ENCODE measurements around the gene FOXP2. TPM values are rescaled to one million over a fixed set of nuclear protein-coding genes. Genes with fewer than 3 reads are reported as not detected.
A peak's percentile ranks its signal among the peaks of the same experiment; 100 is the strongest.

The FOXP2 gene
- total and polyA plus RNA-seq, 4 experiments from 2014 or later = not detected

DNA sequence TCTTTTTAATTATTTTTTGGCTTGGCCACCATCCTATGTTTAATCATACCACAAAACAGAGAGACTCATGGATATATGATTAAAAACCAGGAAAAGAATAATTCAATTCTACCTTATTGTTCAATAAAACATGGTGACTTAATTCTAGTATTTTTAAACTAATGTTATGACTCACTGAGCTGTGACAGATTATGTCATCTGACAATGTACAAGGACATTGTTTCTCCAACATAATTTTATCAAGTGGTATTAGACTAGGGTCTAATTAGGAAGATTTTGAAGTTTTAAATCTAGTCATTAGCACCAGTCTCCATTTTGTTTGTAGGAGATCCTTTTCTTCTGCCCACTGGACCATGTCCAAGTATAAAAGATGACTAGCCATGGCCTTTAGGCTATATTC, 307.9 kb downstream of the FOXP2 start:
- no peak for DNase-seq
- H3K9me3 ChIP-seq (ENCODE audit: control insufficient read depth in 1 of 2, low read length in 2 of 2) = no peaks in the 10 kb centered on the region
- no peak overlapping the region for H3K4me3 Mint-ChIP-seq
- no peak overlapping the region for H3K27ac Mint-ChIP-seq
- H3K4me1 ChIP-seq (ENCODE audit: insufficient read depth, low read length) = no peaks in the 10 kb centered on the region
- H3K9me3 Mint-ChIP-seq = peaks cover 0 to 2% (median 0%) of the 10 kb centered on the region in 8 donors
- H3K27ac ChIP-seq (ENCODE audit: low read depth, low read length) = no peak overlapping the region
- H3K36me3 Mint-ChIP-seq = no peaks in the 10 kb centered on the region
- H3K4me3 ChIP-seq (ENCODE audit: low read length in 2 of 2) = no peak overlapping the region
- H3K27me3 ChIP-seq (ENCODE audit: insufficient read depth, low read length) = no peaks in the 10 kb centered on the region
- no peaks in the 10 kb centered on the region for H3K36me3 ChIP-seq (ENCODE audit: insufficient read depth, low read length)
- POLR2A ChIA-PET (ENCODE audit: partially characterized antibody) = no interaction called here
- H3K27me3 Mint-ChIP-seq = no peaks in the 10 kb centered on the region
- CTCF ChIA-PET (ENCODE audit: partially characterized antibody) = no interaction called here
- no peaks in the 10 kb centered on the region for H3K4me1 Mint-ChIP-seq
- intact Hi-C loops (cut with micrococcal nuclease) = no loop called here

DNA sequence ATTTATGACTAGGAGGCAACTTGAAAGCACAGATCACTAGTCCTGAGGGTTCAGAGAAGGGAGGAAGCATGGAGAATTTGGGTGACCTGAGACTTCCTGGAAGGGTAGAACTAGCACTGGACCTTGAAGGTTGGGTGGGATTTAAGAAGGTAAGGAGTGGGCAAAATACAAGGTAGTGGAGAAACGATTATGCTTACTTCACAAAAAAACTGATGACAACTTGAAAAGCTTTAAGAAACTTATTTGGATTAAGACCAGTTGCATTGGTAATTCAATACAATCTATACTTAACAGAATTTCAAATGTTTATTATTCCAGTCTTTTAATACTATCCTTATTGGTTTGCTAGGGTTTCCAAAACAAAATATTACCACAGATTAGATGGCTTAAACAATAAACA, 308.7 kb downstream of the FOXP2 start:
- no peaks in the 10 kb centered on the region for H3K27me3 ChIP-seq (ENCODE audit: insufficient read depth, low read length)
- no peaks in the 10 kb centered on the region for H3K36me3 ChIP-seq (ENCODE audit: insufficient read depth, low read length)
- H3K4me1 ChIP-seq (ENCODE audit: insufficient read depth, low read length) = no peaks in the 10 kb centered on the region
- intact Hi-C loops (cut with micrococcal nuclease) = no loop called here
- H3K4me3 Mint-ChIP-seq = no peak overlapping the region
- CTCF ChIA-PET (ENCODE audit: partially characterized antibody) = no interaction called here
- H3K27ac Mint-ChIP-seq = no peak overlapping the region
- H3K27ac ChIP-seq (ENCODE audit: low read depth, low read length) = no peak overlapping the region
- H3K36me3 Mint-ChIP-seq = no peaks in the 10 kb centered on the region
- H3K4me3 ChIP-seq (ENCODE audit: low read length in 2 of 2) = no peak overlapping the region
- no peaks in the 10 kb centered on the region for H3K27me3 Mint-ChIP-seq
- H3K9me3 ChIP-seq (ENCODE audit: control insufficient read depth in 1 of 2, low read length in 2 of 2) = no peaks in the 10 kb centered on the region
- no peak for DNase-seq
- peaks cover 0 to 3% (median 0%) of the 10 kb centered on the region in 8 donors for H3K9me3 Mint-ChIP-seq
- POLR2A ChIA-PET (ENCODE audit: partially characterized antibody) = no interaction called here
- H3K4me1 Mint-ChIP-seq = no peaks in the 10 kb centered on the region

DNA sequence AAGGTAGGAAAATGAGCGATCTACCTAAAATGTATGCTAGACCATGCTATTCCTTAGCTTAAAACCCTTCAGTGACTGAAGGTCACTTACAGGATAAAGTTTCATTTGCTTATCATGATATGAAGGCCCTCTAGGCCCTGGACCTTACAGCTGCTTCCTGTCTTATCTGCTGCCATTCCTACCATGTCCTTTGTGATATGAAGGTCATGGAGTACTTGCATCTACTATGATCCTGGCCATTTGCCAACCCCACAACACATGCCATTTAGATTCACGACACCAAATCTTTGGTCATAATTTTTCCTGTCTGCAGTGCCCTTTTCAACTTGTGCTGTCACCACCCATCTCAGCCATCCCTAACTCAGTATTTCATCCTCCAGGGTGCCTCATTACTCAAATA, 325.5 kb downstream of the FOXP2 start:
- ChIA-PET POLR2A (ENCODE audit: partially characterized antibody) (no interaction called here), CTCF (ENCODE audit: partially characterized antibody) (no interaction called here)
- no peaks in the 10 kb centered on the region for H3K4me1 ChIP-seq (ENCODE audit: insufficient read depth, low read length)
- H3K4me3 ChIP-seq (ENCODE audit: low read length in 2 of 2) = no peak overlapping the region
- H3K36me3 ChIP-seq (ENCODE audit: insufficient read depth, low read length) = no peaks in the 10 kb centered on the region
- Mint-ChIP-seq H3K4me1 (no peaks in the 10 kb centered on the region), H3K27ac (no peak overlapping the region), H3K27me3 (peaks cover 0 to 1% of the 10 kb centered on the region in 2 donors), H3K9me3 (no peaks in the 10 kb centered on the region), H3K36me3 (no peaks in the 10 kb centered on the region), H3K4me3 (no peak overlapping the region)
- no peak overlapping the region for H3K27ac ChIP-seq (ENCODE audit: low read depth, low read length)
- no peaks in the 10 kb centered on the region for H3K27me3 ChIP-seq (ENCODE audit: insufficient read depth, low read length)
- intact Hi-C loops (cut with micrococcal nuclease) = no loop called here
- H3K9me3 ChIP-seq (ENCODE audit: control insufficient read depth in 1 of 2, low read length in 2 of 2) = no peaks in the 10 kb centered on the region
- DNase-seq = no peak

GRCh38 chr7:114740941-114741340, 326.3 kb downstream of the FOXP2 start:
- no peaks in the 10 kb centered on the region for H3K9me3 Mint-ChIP-seq
- no peaks in the 10 kb centered on the region for H3K36me3 Mint-ChIP-seq
- Histone ChIP-seq H3K4me3 (ENCODE audit: low read length in 2 of 2) (no peak overlapping the region), H3K4me1 (ENCODE audit: insufficient read depth, low read length) (no peaks in the 10 kb centered on the region), H3K27me3 (ENCODE audit: insufficient read depth, low read length) (no peaks in the 10 kb centered on the region), H3K36me3 (ENCODE audit: insufficient read depth, low read length) (no peaks in the 10 kb centered on the region), H3K9me3 (ENCODE audit: control insufficient read depth in 1 of 2, low read length in 2 of 2) (no peaks in the 10 kb centered on the region), H3K27ac (ENCODE audit: low read depth, low read length) (no peak overlapping the region)
- intact Hi-C loops (cut with micrococcal nuclease) = no loop called here
- H3K27ac Mint-ChIP-seq = peak overlapping the region in 1 of 7 donors; percentile 20
- DNase-seq = no peak
- H3K27me3 Mint-ChIP-seq = peaks cover 0 to 1% of the 10 kb centered on the region in 2 donors
- no peaks in the 10 kb centered on the region for H3K4me1 Mint-ChIP-seq
- ChIA-PET POLR2A (ENCODE audit: partially characterized antibody) (no interaction called here), CTCF (ENCODE audit: partially characterized antibody) (no interaction called here)
- no peak overlapping the region for H3K4me3 Mint-ChIP-seq

DNA sequence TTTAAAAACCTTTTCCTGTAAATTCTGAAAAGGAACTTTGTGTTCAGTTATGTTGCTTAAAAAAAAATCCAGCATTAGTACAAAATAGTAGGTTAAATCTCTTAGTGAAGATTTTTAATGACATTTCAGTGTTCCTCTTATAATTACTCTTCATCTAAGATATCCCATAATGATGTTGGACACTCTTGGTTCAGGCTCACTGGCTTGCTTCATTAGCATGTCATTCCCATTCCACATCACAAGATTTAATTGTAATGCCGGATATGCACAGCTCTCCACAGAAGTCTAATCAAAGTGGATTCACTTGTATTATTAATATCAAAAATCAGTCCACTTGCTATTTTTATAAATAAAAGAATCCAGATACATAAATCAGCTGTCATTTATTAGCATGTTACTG, 327.3 kb downstream of the FOXP2 start:
- no peak overlapping the region for H3K4me3 ChIP-seq (ENCODE audit: low read length in 2 of 2)
- H3K36me3 ChIP-seq (ENCODE audit: insufficient read depth, low read length) = no peaks in the 10 kb centered on the region
- no peak overlapping the region for H3K27ac Mint-ChIP-seq
- H3K27ac ChIP-seq (ENCODE audit: low read depth, low read length) = no peak overlapping the region
- H3K4me1 Mint-ChIP-seq = no peaks in the 10 kb centered on the region
- H3K27me3 ChIP-seq (ENCODE audit: insufficient read depth, low read length) = no peaks in the 10 kb centered on the region
- no peak for DNase-seq
- H3K27me3 Mint-ChIP-seq = peaks cover 0 to 1% of the 10 kb centered on the region in 2 donors
- intact Hi-C loops (cut with micrococcal nuclease) = no loop called here
- ChIA-PET CTCF (ENCODE audit: partially characterized antibody) (no interaction called here), POLR2A (ENCODE audit: partially characterized antibody) (no interaction called here)
- no peaks in the 10 kb centered on the region for H3K9me3 ChIP-seq (ENCODE audit: control insufficient read depth in 1 of 2, low read length in 2 of 2)
- no peaks in the 10 kb centered on the region for H3K36me3 Mint-ChIP-seq
- H3K4me1 ChIP-seq (ENCODE audit: insufficient read depth, low read length) = no peaks in the 10 kb centered on the region
- H3K4me3 Mint-ChIP-seq = no peak overlapping the region
- H3K9me3 Mint-ChIP-seq = no peaks in the 10 kb centered on the region

Small RNA genes lying within 50 kb of the gene (microRNA-seq; reads per million reads assigned to microRNA genes)
- not detected for gene MIR3666 (ENCODE audit: borderline microRNAs expressed, borderline number of aligned reads, borderline replicate concordance)
